ENCODE measurements around the gene MPDZ.

MPDZ gene

GRCh38 chr9:13215791-13216554, 63.5 kb downstream of the MPDZ start:
- H3K4me1 Mint-ChIP-seq: no peaks in the 10 kb centered on the region
- peaks cover 69% of the 10 kb centered on the region for H3K36me3 Mint-ChIP-seq (ENCODE audit: low read depth)
- peaks cover 7% of the 10 kb centered on the region for H3K9me3 Mint-ChIP-seq
- TF ChIP-seq CTCF (IDR thresholded peaks at IDR 0.05; ENCODE audit: unreplicated experiment in 3 of 3): no peak
- H3K27ac Mint-ChIP-seq: no peak overlapping the region
- H3K4me3 Mint-ChIP-seq: no peak overlapping the region
- no peaks in the 10 kb centered on the region for H3K27me3 Mint-ChIP-seq (ENCODE audit: low read depth)

- Mint-ChIP-seq H3K36me3 (ENCODE audit: low read depth) (peaks cover 71% of the 10 kb centered on the region), H3K27me3 (ENCODE audit: low read depth) (no peaks in the 10 kb centered on the region), H3K9me3 (peaks cover 7% of the 10 kb centered on the region), H3K27ac (no peak overlapping the region), H3K4me3 (no peak overlapping the region), H3K4me1 (no peaks in the 10 kb centered on the region)
- TF ChIP-seq CTCF (IDR thresholded peaks at IDR 0.05; ENCODE audit: unreplicated experiment in 3 of 3): no peak
Observed at GRCh38 chr9:13213998-13214397, 65.5 kb downstream of the MPDZ start.

- H3K4me1 Mint-ChIP-seq: no peaks in the 10 kb centered on the region
- H3K36me3 Mint-ChIP-seq (ENCODE audit: low read depth): peaks cover 71% of the 10 kb centered on the region
- no peaks in the 10 kb centered on the region for H3K27me3 Mint-ChIP-seq (ENCODE audit: low read depth)
- H3K9me3 Mint-ChIP-seq: peaks cover 7% of the 10 kb centered on the region
- TF ChIP-seq CTCF (IDR thresholded peaks at IDR 0.05; ENCODE audit: unreplicated experiment in 3 of 3): peak; percentile 25 to 46 (median 30)
- H3K27ac Mint-ChIP-seq: no peak overlapping the region
- no peak overlapping the region for H3K4me3 Mint-ChIP-seq
Observed at GRCh38 chr9:13213337-13213736, 66.2 kb downstream of the MPDZ start.

- H3K4me1 Mint-ChIP-seq: no peaks in the 10 kb centered on the region
- H3K27ac Mint-ChIP-seq: no peak overlapping the region
- peaks cover 7% of the 10 kb centered on the region for H3K9me3 Mint-ChIP-seq
- no peak overlapping the region for H3K4me3 Mint-ChIP-seq
- H3K36me3 Mint-ChIP-seq (ENCODE audit: low read depth): peaks cover 66% of the 10 kb centered on the region
- no peak for TF ChIP-seq CTCF (IDR thresholded peaks at IDR 0.05; ENCODE audit: unreplicated experiment in 3 of 3)
- no peaks in the 10 kb centered on the region for H3K27me3 Mint-ChIP-seq (ENCODE audit: low read depth)
Observed at GRCh38 chr9:13210306-13210705, 69.2 kb downstream of the MPDZ start.

GRCh38 chr9:13209498-13209897, 70.0 kb downstream of the MPDZ start:
- peaks cover 4% of the 10 kb centered on the region for H3K9me3 Mint-ChIP-seq
- no peak overlapping the region for H3K4me3 Mint-ChIP-seq
- no peak overlapping the region for H3K27ac Mint-ChIP-seq
- H3K27me3 Mint-ChIP-seq (ENCODE audit: low read depth): no peaks in the 10 kb centered on the region
- no peak for TF ChIP-seq CTCF (IDR thresholded peaks at IDR 0.05; ENCODE audit: unreplicated experiment in 3 of 3)
- H3K36me3 Mint-ChIP-seq (ENCODE audit: low read depth): peaks cover 61% of the 10 kb centered on the region
- no peaks in the 10 kb centered on the region for H3K4me1 Mint-ChIP-seq

GRCh38 chr9:13205824-13206223, 73.7 kb downstream of the MPDZ start:
- no peaks in the 10 kb centered on the region for H3K27me3 Mint-ChIP-seq (ENCODE audit: low read depth)
- peaks cover 73% of the 10 kb centered on the region for H3K36me3 Mint-ChIP-seq (ENCODE audit: low read depth)
- H3K9me3 Mint-ChIP-seq: no peaks in the 10 kb centered on the region
- no peak overlapping the region for H3K27ac Mint-ChIP-seq
- no peaks in the 10 kb centered on the region for H3K4me1 Mint-ChIP-seq
- no peak overlapping the region for H3K4me3 Mint-ChIP-seq
- TF ChIP-seq CTCF (IDR thresholded peaks at IDR 0.05; ENCODE audit: unreplicated experiment in 3 of 3): no peak

Measured in nephron (organoid).